Upper lobe of right lung (tissue), 1 donor: ENCODE measurements around the gene UTP25. TPM values are rescaled to one million over a fixed set of nuclear protein-coding genes. Genes with fewer than 3 reads are reported as not detected.

ENCODE experiments used
- ATAC-seq: fragments of 200-7000 bp; cut with Tn5 transposase; one replicate; pipeline ENCODE4 v1.9.1; 2020; ENCODE audit warnings: mild to moderate bottlenecking, moderate library complexity
- DNase-seq: peaks from one replicate; pipeline ENCODE4 v3.0.0-alpha.2; 2020
- H3K27ac ChIP-seq: fragments of 200-600 bp; one replicate; pipeline ENCODE4 v1.8.0; 2022
- H3K27me3 ChIP-seq: fragments of 200-600 bp; one replicate; pipeline ENCODE4 v1.8.0; 2022; ENCODE audit warnings: mild to moderate bottlenecking
- H3K36me3 ChIP-seq: fragments of 200-600 bp; one replicate; pipeline ENCODE4 v1.8.0; 2022
- H3K4me1 ChIP-seq: fragments of 200-600 bp; one replicate; pipeline ENCODE4 v1.8.0; 2022
- H3K4me3 ChIP-seq: fragments of 200-600 bp; one replicate; pipeline ENCODE4 v1.8.0; 2022; ENCODE audit warnings: mild to moderate bottlenecking
- H3K9me3 ChIP-seq: fragments of 200-600 bp; one replicate; pipeline ENCODE4 v1.8.0; 2022
- CTCF ChIP-seq: fragments of 200-600 bp; IDR thresholded peaks from one replicate; pipeline ENCODE4 v1.8.0; 2022; ENCODE audit warnings: antibody characterized with exemption
- intact Hi-C: fragments of 100-400 bp; cut with DNase I; formaldehyde crosslinking; loops from one replicate; pipeline ENCODE4 v1.11.0; 2022
- total RNA-seq: library from RNA; stranded (reverse); fragmentation: NEBNext Ultra II Directional; extraction: Animal tissue kit (Norgen Biotek cat#: 25700); gene quantifications from one replicate; pipeline ENCODE4 v1.2.1, GENCODE V29; 2021
- donor health status: DM: no; HTN: yes; CAD: no; lungs with severe emphysema.

UTP25 gene
- total RNA-seq, 1 donor from 2014 or later: 7.1 TPM

- H3K4me1 ChIP-seq: no peaks in the 10 kb centered on the region
- intact Hi-C loops: no loop called here
- H3K36me3 ChIP-seq: peaks cover 98% of the 10 kb centered on the region
- DNase-seq: no peak
- H3K27ac ChIP-seq: no peak overlapping the region
- no peak for ATAC-seq
- no peak overlapping the region for H3K4me3 ChIP-seq
- H3K9me3 ChIP-seq: no peaks in the 10 kb centered on the region
- TF ChIP-seq CTCF: no peak
- no peaks in the 10 kb centered on the region for H3K27me3 ChIP-seq
Observed at GRCh38 chr1:209835782-209836298, 8.1 kb downstream of the UTP25 start.

- peaks cover 98% of the 10 kb centered on the region for H3K36me3 ChIP-seq
- no peak for DNase-seq
- H3K4me1 ChIP-seq: no peaks in the 10 kb centered on the region
- no peak for ATAC-seq
- TF ChIP-seq CTCF: no peak
- no peak overlapping the region for H3K4me3 ChIP-seq
- intact Hi-C loops: no loop called here
- no peaks in the 10 kb centered on the region for H3K27me3 ChIP-seq
- H3K9me3 ChIP-seq: no peaks in the 10 kb centered on the region
- H3K27ac ChIP-seq: no peak overlapping the region
Observed at GRCh38 chr1:209837671-209838070, 9.9 kb downstream of the UTP25 start.

GRCh38 chr1:209838537-209838936 lies 10.8 kb downstream of the UTP25 start:
- DNase-seq (peak; percentile 77), ATAC-seq (peak; percentile 78)
- Histone ChIP-seq H3K4me1 (no peaks in the 10 kb centered on the region), H3K4me3 (no peak overlapping the region), H3K9me3 (no peaks in the 10 kb centered on the region), H3K27me3 (no peaks in the 10 kb centered on the region), H3K36me3 (peaks cover 98% of the 10 kb centered on the region), H3K27ac (no peak overlapping the region)
- TF ChIP-seq CTCF: no peak
- intact Hi-C loops: no loop called here

- ATAC-seq: no peak
- no peak for DNase-seq
- H3K27me3 ChIP-seq: no peaks in the 10 kb centered on the region
- no peaks in the 10 kb centered on the region for H3K9me3 ChIP-seq
- no peak overlapping the region for H3K4me3 ChIP-seq
- TF ChIP-seq CTCF: no peak
- no peak overlapping the region for H3K27ac ChIP-seq
- intact Hi-C loops: no loop called here
- H3K36me3 ChIP-seq: peaks cover 96% of the 10 kb centered on the region
- no peaks in the 10 kb centered on the region for H3K4me1 ChIP-seq
Observed at GRCh38 chr1:209839875-209840546, 12.2 kb downstream of the UTP25 start.

- ATAC-seq: no peak
- no peak overlapping the region for H3K27ac ChIP-seq
- H3K4me3 ChIP-seq: no peak overlapping the region
- H3K4me1 ChIP-seq: no peaks in the 10 kb centered on the region
- no peaks in the 10 kb centered on the region for H3K9me3 ChIP-seq
- no peak for TF ChIP-seq CTCF
- H3K36me3 ChIP-seq: peaks cover 96% of the 10 kb centered on the region
- H3K27me3 ChIP-seq: no peaks in the 10 kb centered on the region
- no peak for DNase-seq
- intact Hi-C loops: no loop called here
Observed at GRCh38 chr1:209840611-209841010, 12.8 kb downstream of the UTP25 start.
